Lower lobe of right lung (tissue), 2 donors: Measurements from ENCODE around the gene ARID4B. TPM values are rescaled to one million over a fixed set of nuclear protein-coding genes. Genes with fewer than 3 reads are reported as not detected.
"Not testable (repeated sequence)": the region's sequence is repeated elsewhere in the genome, so short reads cannot be mapped to it uniquely, and the experiment has no call there.

ENCODE experiments used
- ATAC-seq, 2 donors: fragments of 200-7000 bp; cut with Tn5 transposase; one replicate each; pipeline ENCODE4 v1.9.1; 2020 to 2022; ENCODE audit warnings: mild to moderate bottlenecking in 2 of 2, moderate library complexity in 2 of 2
- DNase-seq: peaks from one replicate; pipeline ENCODE4 v3.0.0-alpha.2; 2020
- H3K27ac ChIP-seq: fragments of 200-600 bp; one replicate; pipeline ENCODE4 v1.8.0; 2022
- H3K27me3 ChIP-seq: fragments of 200-600 bp; one replicate; pipeline ENCODE4 v1.8.0; 2022; ENCODE audit warnings: low read depth
- H3K36me3 ChIP-seq: fragments of 200-600 bp; one replicate; pipeline ENCODE4 v1.8.0; 2022; ENCODE audit warnings: mild to moderate bottlenecking
- H3K4me1 ChIP-seq: fragments of 200-600 bp; one replicate; pipeline ENCODE4 v1.8.0; 2022
- H3K4me3 ChIP-seq: fragments of 200-600 bp; one replicate; pipeline ENCODE4 v1.8.0; 2022; ENCODE audit warnings: mild to moderate bottlenecking
- H3K9me3 ChIP-seq: fragments of 200-600 bp; one replicate; pipeline ENCODE4 v1.8.0; 2022
- intact Hi-C: fragments of 100-400 bp; cut with DNase I; formaldehyde crosslinking; loops from one replicate; pipeline ENCODE4 v1.11.0; 2022
- total RNA-seq: library from RNA; stranded (reverse); fragmentation: NEBNext Ultra II Directional; extraction: Animal tissue kit (Norgen Biotek cat#: 25700); gene quantifications from one replicate; pipeline ENCODE4 v1.2.1, GENCODE V29; 2021
- TF ChIP-seq, protein P1 (sequence below): fragments of 200-600 bp; IDR thresholded peaks from one replicate; pipeline ENCODE4 v1.8.0; 2022; ENCODE audit warnings: antibody characterized with exemption, mild to moderate bottlenecking
- donor health status: DM: no; HTN: yes; CAD: no; lungs with severe emphysema.

ARID4B gene
- total RNA-seq, 1 donor from 2014 or later = 39.1 TPM

- Histone ChIP-seq H3K36me3 (peaks cover 5% of the 10 kb centered on the region), H3K27me3 (no peaks in the 10 kb centered on the region), H3K4me3 (no peak overlapping the region), H3K4me1 (peaks cover 33% of the 10 kb centered on the region), H3K9me3 (no peaks in the 10 kb centered on the region), H3K27ac (no peak overlapping the region)
- DNase-seq (no peak), ATAC-seq (peak in 1 of 2 donors; percentile 37)
- intact Hi-C loops = no loop called here
- TF ChIP-seq, protein P1, sequence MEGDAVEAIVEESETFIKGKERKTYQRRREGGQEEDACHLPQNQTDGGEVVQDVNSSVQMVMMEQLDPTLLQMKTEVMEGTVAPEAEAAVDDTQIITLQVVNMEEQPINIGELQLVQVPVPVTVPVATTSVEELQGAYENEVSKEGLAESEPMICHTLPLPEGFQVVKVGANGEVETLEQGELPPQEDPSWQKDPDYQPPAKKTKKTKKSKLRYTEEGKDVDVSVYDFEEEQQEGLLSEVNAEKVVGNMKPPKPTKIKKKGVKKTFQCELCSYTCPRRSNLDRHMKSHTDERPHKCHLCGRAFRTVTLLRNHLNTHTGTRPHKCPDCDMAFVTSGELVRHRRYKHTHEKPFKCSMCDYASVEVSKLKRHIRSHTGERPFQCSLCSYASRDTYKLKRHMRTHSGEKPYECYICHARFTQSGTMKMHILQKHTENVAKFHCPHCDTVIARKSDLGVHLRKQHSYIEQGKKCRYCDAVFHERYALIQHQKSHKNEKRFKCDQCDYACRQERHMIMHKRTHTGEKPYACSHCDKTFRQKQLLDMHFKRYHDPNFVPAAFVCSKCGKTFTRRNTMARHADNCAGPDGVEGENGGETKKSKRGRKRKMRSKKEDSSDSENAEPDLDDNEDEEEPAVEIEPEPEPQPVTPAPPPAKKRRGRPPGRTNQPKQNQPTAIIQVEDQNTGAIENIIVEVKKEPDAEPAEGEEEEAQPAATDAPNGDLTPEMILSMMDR = no peak
Observed at GRCh38 chr1:235259133-235259778, 68.7 kb downstream of the ARID4B start.

DNA sequence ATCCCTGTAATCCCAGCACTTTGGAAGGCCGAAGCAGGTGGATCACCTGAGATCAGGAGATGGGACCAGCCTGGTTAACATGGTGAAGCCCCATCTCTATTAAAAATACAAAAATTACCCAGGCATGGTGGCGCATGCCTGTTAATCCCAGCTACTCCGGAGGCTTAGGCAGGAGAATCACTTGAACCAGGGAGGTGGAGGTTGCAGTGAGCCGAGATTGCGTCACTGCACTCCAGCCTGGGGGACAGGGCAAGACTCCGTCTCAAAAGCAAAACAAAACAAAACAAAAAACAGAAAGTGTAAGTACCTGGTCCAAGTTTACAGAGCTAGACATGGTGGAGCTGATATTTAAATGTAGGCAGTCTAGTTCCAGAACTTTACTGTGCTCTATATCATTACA lies 69.9 kb downstream of the ARID4B start:
- intact Hi-C loops, H3K27me3 ChIP-seq, DNase-seq, H3K4me3 ChIP-seq, H3K36me3 ChIP-seq, H3K9me3 ChIP-seq, H3K27ac ChIP-seq: not testable (repeated sequence)
- H3K4me1 ChIP-seq = peaks cover 33% of the 10 kb centered on the region
- ATAC-seq = peak in 1 of 2 donors; percentile 32

DNA sequence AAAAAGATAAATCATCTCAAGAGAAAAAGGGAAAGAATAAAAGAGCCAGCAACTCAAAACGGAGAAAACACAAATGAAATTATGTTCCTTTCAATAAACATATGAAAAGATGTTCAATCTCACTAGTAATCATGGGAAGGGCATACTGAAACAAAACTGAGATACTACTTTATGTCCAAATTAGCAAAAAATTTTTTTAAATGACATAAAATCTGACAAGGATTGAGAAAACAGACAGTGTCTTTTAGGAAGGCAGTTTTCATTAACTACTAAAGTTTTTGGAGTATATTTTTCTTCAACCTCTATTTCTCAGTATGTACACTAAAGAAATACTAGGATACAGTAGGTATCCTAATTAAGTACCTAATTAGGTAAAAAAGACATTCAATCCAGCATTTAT lies 73.3 kb downstream of the ARID4B start:
- no peaks in the 10 kb centered on the region for H3K27me3 ChIP-seq
- H3K4me3 ChIP-seq = no peak overlapping the region
- no peaks in the 10 kb centered on the region for H3K9me3 ChIP-seq
- DNase-seq (no peak), ATAC-seq (no peak)
- intact Hi-C loops = loop anchor here (5.0 kb wide), 1 partner anchor 163 kb away; no protein-coding TSS in a partner anchor
- no peak overlapping the region for H3K27ac ChIP-seq
- H3K4me1 ChIP-seq = peaks cover 12% of the 10 kb centered on the region
- TF ChIP-seq, protein P1 = no peak
- peaks cover 21% of the 10 kb centered on the region for H3K36me3 ChIP-seq

- Histone ChIP-seq H3K4me3 (no peak overlapping the region), H3K9me3 (no peaks in the 10 kb centered on the region), H3K27ac (no peak overlapping the region), H3K36me3 (peaks cover 16% of the 10 kb centered on the region), H3K27me3 (no peaks in the 10 kb centered on the region), H3K4me1 (peaks cover 2% of the 10 kb centered on the region)
- DNase-seq (no peak), ATAC-seq (peak; percentile 93 to 94)
- TF ChIP-seq, protein P1 = peak; percentile 89
- intact Hi-C loops = loop anchor here (5.0 kb wide), 1 partner anchor 164 kb away; no protein-coding TSS in a partner anchor
Observed at GRCh38 chr1:235253219-235253962, 74.6 kb downstream of the ARID4B start.

GRCh38 chr1:235250430-235250829 lies 77.5 kb downstream of the ARID4B start:
- H3K9me3 ChIP-seq = no peaks in the 10 kb centered on the region
- DNase-seq (no peak), ATAC-seq (no peak)
- intact Hi-C loops = loop anchor here (5.0 kb wide), 1 partner anchor 167 kb away; no protein-coding TSS in a partner anchor
- no peak overlapping the region for H3K4me3 ChIP-seq
- TF ChIP-seq, protein P1 = no peak
- no peaks in the 10 kb centered on the region for H3K4me1 ChIP-seq
- no peaks in the 10 kb centered on the region for H3K27me3 ChIP-seq
- H3K36me3 ChIP-seq = peaks cover 33% of the 10 kb centered on the region
- H3K27ac ChIP-seq = no peak overlapping the region
